AG04450 (cell line): Measurements from ENCODE around the gene ABHD12. TPM values are rescaled to one million over a fixed set of nuclear protein-coding genes. Genes with fewer than 3 reads are reported as not detected.

ENCODE experiments used
- CTCF ChIA-PET: fragments of 300-600, 350-600 bp; formaldehyde crosslinking; extraction: SDS; loops from one replicate; lab custom pipeline; 2022; ENCODE audit warnings: antibody characterized with exemption, inconsistent platforms; lab: Charles Lee
- POLR2A ChIA-PET: fragments of 350-600 bp; formaldehyde crosslinking; extraction: SDS; loops from one replicate; lab custom pipeline; 2021; ENCODE audit warnings: antibody characterized with exemption, inconsistent platforms; lab: Yijun Ruan, JAX
- DNase-seq: peaks from one replicate; pipeline ENCODE4 v3.0.0-alpha.2; 2011; ENCODE audit warnings: low read depth, low spot score
- H3K27ac ChIP-seq: one replicate; pipeline ENCODE4 v1.5.1; 2012; ENCODE audit warnings: low read depth, low read length, control low read depth
- H3K27me3 ChIP-seq: one replicate; pipeline ENCODE4 v1.6.0; 2012; ENCODE audit warnings: low read length; ENCODE audit not compliant: control insufficient read depth, insufficient read depth
- H3K4me3 ChIP-seq: 2 replicates; pipeline ENCODE4 v1.5.1; 2011; ENCODE audit warnings: mild to moderate bottlenecking, low read depth, low read length, control low read depth
- H3K9me3 ChIP-seq: 2 replicates; pipeline ENCODE4 v1.5.1; 2012; ENCODE audit warnings: low read length; ENCODE audit not compliant: control insufficient read depth, insufficient read depth
- CTCF ChIP-seq: IDR thresholded peaks from 2 replicates; pipeline ENCODE4 v1.5.1; 2011; ENCODE audit warnings: low read depth, low read length, control low read depth, inconsistent platforms
- polyA plus RNA-seq: library from polyadenylated mRNA; depleted of rRNA; stranded (reverse); fragments of >200 nt; gene quantifications from 2 replicates; pipeline ENCODE4 v1.2.3, GENCODE V29; 2011

Gene ABHD12
- polyA plus RNA-seq, 1 experiment, result 33.6 TPM

GRCh38 chr20:25277051-25277801 is 113.4 kb downstream of the ABHD12 start:
- CTCF ChIA-PET, result no interaction called here
- no peak for DNase-seq
- POLR2A ChIA-PET, result no interaction called here

DNA sequence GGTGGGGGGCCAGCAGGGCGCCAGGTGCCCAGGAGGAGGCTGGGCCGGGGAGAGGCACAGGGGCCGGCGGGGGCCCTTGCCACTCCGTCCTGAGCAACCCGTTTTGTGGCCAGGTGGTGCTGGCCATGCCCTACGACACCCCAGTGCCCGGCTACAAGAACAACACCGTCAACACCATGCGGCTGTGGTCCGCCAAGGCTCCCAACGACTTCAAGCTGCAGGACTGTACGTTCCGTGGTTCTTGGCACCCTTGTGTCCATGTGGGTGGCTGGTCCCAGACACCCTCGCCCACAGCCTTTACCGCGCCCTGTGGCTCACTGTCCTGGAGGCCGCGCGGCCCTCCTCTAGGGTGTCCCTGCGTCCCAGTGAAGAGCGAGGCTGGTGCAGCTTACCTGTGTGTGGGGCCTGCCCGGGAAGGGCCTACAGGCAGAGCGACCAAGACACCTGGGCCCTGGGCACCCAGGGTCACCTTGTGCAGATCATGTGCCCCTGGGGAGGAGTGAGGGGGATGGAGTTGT is 114.0 kb downstream of the ABHD12 start:
- H3K27me3 ChIP-seq, result no peaks in the 10 kb centered on the region
- ChIA-PET POLR2A (no interaction called here), CTCF (no interaction called here)
- TF ChIP-seq CTCF, result no peak
- no peaks in the 10 kb centered on the region; the same call in 1 of the 2 replicates for H3K9me3 ChIP-seq
- H3K4me3 ChIP-seq, result no peak overlapping the region
- no peak overlapping the region for H3K27ac ChIP-seq
- DNase-seq, result no peak

More at GRCh38 chr20:25277051-25277801, 113.4 kb downstream of the ABHD12 start:
- Histone ChIP-seq H3K27ac (no peak overlapping the region), H3K9me3 (no peaks in the 10 kb centered on the region; the same call in 1 of the 2 replicates), H3K27me3 (no peaks in the 10 kb centered on the region), H3K4me3 (no peak overlapping the region)
- TF ChIP-seq CTCF, result no peak

- CTCF ChIA-PET, result no interaction called here
- H3K4me3 ChIP-seq, result no peak overlapping the region
- no peaks in the 10 kb centered on the region for H3K27me3 ChIP-seq
- no peak for DNase-seq
- POLR2A ChIA-PET, result no interaction called here
- H3K9me3 ChIP-seq, result no peaks in the 10 kb centered on the region; the same call in 1 of the 2 replicates
- no peak overlapping the region for H3K27ac ChIP-seq
- no peak for TF ChIP-seq CTCF
Observed at GRCh38 chr20:25275813-25276532, 114.7 kb downstream of the ABHD12 start.

GRCh38 chr20:25274891-25275812 is 115.5 kb downstream of the ABHD12 start:
- ChIA-PET CTCF (no interaction called here), POLR2A (no interaction called here)
- Histone ChIP-seq H3K27ac (no peak overlapping the region), H3K27me3 (no peaks in the 10 kb centered on the region), H3K4me3 (no peak overlapping the region), H3K9me3 (no peaks in the 10 kb centered on the region; the same call in 1 of the 2 replicates)
- DNase-seq, result no peak
- no peak for TF ChIP-seq CTCF
